H1 (cell line): ENCODE results near the gene TRABD2A. TPM values are rescaled to one million over a fixed set of nuclear protein-coding genes. Genes with fewer than 3 reads are reported as not detected.

Experiments
- CTCF ChIP-seq, 3 experiments: IDR thresholded peaks; 1 replicate in 2 of 3; 2 replicates in 1 of 3; pipeline versions ENCODE4 v1.5.1 to v1.6.1; 2011; ENCODE audit warnings: low read length in 3 of 3, mild to moderate bottlenecking in 3 of 3, inconsistent platforms in 2 of 3, low read depth in 1 of 3, moderate library complexity in 1 of 3; ENCODE audit not compliant: insufficient read depth in 1 of 3; ENCODE audit errors: control extremely low read depth in 1 of 3
- SAP30 ChIP-seq: fragments of 300-600 bp; sonication (generic); IDR thresholded peaks from 2 replicates; pipeline ENCODE4 v1.7.1; 2012; ENCODE audit warnings: low read length, moderate library complexity, mild to moderate bottlenecking, inconsistent platforms; ENCODE audit not compliant: insufficient read depth, insufficient replicate concordance
- TEAD4 ChIP-seq: IDR thresholded peaks from 2 replicates; pipeline ENCODE4 v1.6.1; 2012; ENCODE audit warnings: low read depth, low read length, inconsistent platforms, mixed read lengths
- polyA plus RNA-seq, 7 experiments: library from polyadenylated mRNA; depleted of rRNA in 3 of 7; stranded (reverse) in 5 of 7; unstranded in 2 of 7; fragments of >200 nt in 5 of 7; fragments of 200-250 nt in 2 of 7; gene quantifications; 1 replicate in 5 of 7; 2 replicates in 1 of 7; 4 replicates in 1 of 7; pipeline versions ENCODE4 v1.2.1 to v1.2.3, GENCODE V29; 2011 to 2013; ENCODE audit warnings: missing spikeins in 2 of 7, mixed read lengths in 2 of 7
- total RNA-seq: library from RNA; stranded (reverse); fragmentation: NEBNext Ultra II Directional; extraction: Animal tissue kit (Norgen Biotek cat#: 25700); gene quantifications from 2 replicates; pipeline ENCODE4 v1.2.1, GENCODE V29; 2021

TRABD2A gene
- total and polyA plus RNA-seq, 2 of the 8 experiments (the other 6 are each of a cell fraction or from before 2014, with no cell fraction given) = 17.3 to 18.6 TPM

- TF ChIP-seq CTCF (IDR thresholded peaks at IDR 0.05; ENCODE audit: control extremely low read depth in 1 of 3, insufficient read depth in 1 of 3, low read depth in 1 of 3, low read length in 3 of 3) = no peak
- TF ChIP-seq TEAD4 = no peak
- no peak for TF ChIP-seq SAP30
Measured at GRCh38 chr2:84904151-84904550, 23.3 kb upstream of the TRABD2A start (continued).
